VCaP (cell line): ENCODE data around the gene TCF23.

Experiments used
- H3K27ac ChIP-seq: fragments of 450-650 bp; 2 replicates; pipeline ENCODE4 v1.5.1; 2017
- TF ChIP-seq, protein P1 (sequence below): fragments of 450-650 bp; conservative IDR thresholded peaks from 2 replicates; pipeline ENCODE4 v1.5.1; 2017; ENCODE audit warnings: mild to moderate bottlenecking, moderate library complexity

TCF23 gene

DNA sequence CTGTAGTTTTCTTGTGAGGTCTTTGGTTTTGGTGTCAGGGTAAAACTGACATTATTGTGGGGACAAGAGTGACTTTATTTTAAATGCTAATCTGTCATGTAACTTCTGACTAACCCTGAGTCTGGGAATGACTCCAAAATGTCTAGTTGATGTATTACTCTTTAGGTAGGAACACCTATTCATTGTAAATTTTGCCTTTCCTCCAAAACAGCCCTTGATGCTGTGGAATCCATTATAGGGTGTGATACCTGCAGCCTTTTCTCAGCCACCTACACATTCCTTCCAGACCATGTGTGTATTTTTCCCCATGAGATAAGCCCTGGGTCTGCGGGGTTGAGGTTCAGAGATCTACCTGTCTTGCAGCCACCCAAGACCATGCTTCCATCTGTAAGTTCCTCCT is 5.5 kb upstream of the TCF23 start:
- TF ChIP-seq, protein P1, sequence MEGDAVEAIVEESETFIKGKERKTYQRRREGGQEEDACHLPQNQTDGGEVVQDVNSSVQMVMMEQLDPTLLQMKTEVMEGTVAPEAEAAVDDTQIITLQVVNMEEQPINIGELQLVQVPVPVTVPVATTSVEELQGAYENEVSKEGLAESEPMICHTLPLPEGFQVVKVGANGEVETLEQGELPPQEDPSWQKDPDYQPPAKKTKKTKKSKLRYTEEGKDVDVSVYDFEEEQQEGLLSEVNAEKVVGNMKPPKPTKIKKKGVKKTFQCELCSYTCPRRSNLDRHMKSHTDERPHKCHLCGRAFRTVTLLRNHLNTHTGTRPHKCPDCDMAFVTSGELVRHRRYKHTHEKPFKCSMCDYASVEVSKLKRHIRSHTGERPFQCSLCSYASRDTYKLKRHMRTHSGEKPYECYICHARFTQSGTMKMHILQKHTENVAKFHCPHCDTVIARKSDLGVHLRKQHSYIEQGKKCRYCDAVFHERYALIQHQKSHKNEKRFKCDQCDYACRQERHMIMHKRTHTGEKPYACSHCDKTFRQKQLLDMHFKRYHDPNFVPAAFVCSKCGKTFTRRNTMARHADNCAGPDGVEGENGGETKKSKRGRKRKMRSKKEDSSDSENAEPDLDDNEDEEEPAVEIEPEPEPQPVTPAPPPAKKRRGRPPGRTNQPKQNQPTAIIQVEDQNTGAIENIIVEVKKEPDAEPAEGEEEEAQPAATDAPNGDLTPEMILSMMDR, result no peak
- H3K27ac ChIP-seq, result no peak overlapping the region

DNA sequence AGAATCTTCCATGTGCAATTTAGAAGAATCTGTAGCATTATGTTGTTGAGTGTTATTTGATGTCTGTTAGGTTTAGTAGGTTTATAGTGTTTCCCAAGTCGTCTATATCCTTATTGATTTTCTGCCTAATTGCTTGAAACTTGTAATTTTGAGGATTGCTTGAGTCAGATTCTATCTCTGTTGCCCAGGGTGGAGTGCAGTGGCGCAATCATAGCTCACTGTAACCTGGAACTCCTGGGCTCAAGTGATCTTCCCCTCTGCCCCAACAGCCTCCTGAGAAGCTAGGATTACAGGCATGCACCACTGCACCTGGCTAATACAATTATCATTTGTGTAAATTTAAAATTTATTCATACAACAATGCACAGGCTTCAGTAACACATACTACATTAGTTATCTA is 3.1 kb upstream of the TCF23 start:
- H3K27ac ChIP-seq, result no peak overlapping the region
- TF ChIP-seq, protein P1, result no peak

DNA sequence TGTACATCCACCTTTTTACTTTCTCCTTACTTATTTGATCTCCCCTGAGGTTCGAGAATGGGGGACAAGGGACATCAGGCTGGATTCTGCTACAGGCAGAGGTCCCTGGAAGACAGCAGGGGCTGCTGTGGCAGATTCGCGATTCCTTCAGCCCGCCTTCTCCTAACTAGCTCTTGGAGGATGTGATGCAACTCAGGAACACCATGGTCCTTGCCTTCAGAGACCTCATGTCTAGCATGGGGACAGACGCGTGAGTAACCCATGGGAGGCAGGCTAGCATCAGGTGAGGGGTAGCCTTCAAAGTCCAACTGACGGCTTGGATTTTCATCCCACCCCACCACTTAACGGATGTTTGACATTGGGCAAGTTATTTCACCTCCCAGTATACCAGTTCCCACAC is 869 bp upstream of the TCF23 start:
- no peak overlapping the region for H3K27ac ChIP-seq
- TF ChIP-seq, protein P1, result no peak

DNA sequence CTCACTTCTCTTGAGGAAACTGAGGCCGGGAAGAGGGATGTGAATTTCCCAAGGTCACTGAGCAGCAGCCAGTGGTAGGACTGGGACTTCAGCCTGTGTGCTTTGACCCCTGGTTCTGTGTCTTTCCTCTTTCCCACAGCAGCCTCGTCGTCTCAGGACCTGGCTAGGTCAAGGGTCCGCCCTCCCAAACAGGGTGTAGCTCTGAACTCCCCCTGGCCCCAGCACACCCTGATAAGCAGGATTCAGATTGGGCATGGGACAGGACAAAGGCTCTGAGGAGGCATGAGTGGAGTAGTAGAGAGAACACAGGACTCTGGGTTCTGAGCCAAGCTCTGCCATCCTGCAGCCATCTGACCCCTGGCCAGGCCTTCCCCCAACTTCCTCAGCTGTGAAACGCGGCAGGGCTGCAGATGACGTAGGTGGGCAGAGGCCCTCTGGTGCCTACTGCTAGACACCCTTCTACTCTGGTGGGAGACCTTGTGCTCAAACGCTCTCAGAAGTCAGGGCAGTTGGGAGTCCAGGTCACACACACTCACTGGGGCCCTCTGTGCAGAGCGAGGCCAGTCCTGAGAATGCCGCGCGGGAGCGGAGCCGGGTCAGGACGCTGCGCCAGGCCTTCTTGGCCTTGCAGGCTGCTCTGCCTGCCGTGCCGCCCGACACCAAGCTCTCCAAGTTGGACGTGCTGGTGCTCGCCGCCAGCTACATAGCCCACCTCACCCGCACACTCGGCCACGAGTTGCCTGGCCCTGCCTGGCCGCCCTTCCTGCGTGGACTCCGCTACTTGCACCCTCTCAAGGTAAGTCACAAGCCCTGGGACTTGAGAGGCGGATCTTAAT is 984 bp downstream of the TCF23 start:
- no peak overlapping the region for H3K27ac ChIP-seq
- TF ChIP-seq, protein P1, result no peak

DNA sequence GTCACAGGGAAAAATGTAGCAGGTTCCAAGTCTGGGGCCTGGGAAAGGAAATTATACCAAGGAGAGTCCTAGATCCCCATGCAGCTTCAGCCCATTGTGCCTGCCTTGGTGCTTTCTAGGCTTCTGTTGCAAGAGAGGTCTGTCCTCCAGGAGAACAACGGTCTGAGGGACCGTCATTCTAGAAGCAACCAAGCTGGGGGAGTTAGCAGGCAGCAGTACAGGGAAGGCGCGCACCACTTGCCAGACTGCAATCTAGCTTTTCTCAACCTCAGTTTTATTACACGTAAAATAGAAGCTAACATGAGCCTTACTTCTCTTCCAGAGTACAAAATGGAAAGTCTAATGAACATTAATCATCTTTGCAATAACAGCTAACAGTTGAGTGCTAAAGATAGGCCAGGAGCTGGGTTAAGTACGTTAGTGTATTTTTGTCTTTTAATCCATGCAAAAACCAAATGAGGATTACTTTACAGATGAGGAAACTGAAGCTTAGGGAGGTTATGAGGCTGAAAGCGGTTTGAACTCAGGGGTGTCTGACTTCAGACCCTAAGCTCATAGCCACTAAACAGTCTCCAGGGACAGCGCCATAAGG is 1.9 kb downstream of the TCF23 start:
- H3K27ac ChIP-seq, result no peak overlapping the region
- TF ChIP-seq, protein P1, result no peak

DNA sequence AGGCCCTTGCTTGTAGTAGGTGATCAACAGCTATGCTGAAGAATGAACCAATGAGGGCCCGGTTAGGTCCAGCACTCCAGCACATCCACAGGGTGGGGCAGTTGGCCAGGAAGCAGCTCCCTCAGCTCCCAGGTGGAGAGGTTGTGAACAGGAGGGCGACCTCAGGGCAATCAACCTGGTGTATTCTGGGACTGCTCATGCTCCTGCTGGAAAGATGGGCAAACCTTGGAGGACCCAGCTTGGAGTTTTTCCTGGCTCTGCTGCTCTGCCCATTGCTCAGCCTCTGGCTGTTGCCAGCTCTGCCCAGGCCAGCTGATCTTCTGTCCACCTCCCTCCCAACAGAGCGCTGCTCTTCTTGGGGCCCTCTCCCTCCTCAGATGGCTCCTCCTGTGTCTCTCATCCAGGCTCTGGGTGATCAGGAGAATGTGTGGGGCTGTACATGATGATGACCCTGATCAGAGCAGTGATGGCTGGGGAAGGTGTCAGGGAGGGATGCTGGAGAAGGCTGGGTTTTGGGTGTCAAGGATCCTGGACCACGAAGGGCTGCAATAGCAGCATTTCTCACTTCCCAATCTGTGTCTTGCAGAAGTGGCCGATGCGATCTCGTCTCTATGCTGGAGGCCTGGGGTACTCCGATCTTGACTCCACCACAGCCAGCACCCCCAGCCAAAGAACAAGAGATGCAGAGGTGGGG is 3.4 kb downstream of the TCF23 start:
- TF ChIP-seq, protein P1, result no peak
- no peak overlapping the region for H3K27ac ChIP-seq

DNA sequence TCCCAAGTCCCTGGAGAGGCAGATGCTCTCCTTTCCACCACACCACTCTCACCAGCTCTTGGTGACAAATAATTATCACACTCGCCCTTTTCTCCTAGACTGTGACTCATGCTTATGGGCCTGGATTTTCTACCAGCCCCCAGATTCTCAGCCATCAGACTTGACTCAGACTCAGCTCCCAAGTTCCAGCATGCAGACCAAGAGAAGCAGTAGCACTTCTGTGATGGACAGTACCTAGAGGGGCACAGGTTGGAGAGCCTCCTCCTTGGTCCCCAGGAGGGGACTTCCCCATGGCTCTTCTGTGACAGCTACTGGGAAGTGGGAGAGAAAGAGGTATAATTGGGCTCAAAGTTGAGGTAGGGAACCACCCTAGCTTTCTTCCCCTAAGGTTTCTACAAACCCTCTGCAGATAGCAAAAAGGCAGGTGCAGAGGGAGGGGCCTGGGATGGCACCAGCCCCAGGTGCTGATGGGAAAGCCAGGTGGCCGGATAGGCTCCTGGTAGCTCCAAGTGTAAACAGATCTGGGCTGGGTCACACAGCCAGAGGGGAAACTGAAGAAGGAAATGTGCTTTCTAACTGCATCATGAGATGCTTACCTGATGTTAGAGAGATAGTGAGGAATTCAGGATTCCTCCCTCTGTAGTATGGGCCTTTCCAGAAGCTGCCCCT is 4.1 kb downstream of the TCF23 start:
- no peak overlapping the region for H3K27ac ChIP-seq
- TF ChIP-seq, protein P1, result no peak
